Liver (tissue), 9 donors: ENCODE results near the gene GRIK1. TPM values are rescaled to one million over a fixed set of nuclear protein-coding genes. Genes with fewer than 3 reads are reported as not detected.

Experiments used
- DNase-seq: peaks from one replicate; pipeline ENCODE4 v3.0.0-alpha.2; 2017; ENCODE audit warnings: low spot score
- H3K27ac ChIP-seq, 2 donors: one replicate each; pipeline ENCODE4 v1.7.0; 2013; ENCODE audit warnings: inconsistent platforms in 2 of 2, low read length in 2 of 2, control low read depth in 1 of 2, low read depth in 1 of 2, mild to moderate bottlenecking in 1 of 2
- H3K27me3 ChIP-seq, 4 donors: one replicate each; pipeline versions ENCODE4 v1.6.1 to v1.7.0; 2013; ENCODE audit warnings: low read length in 3 of 4, inconsistent platforms in 1 of 4, mild to moderate bottlenecking in 1 of 4, moderate library complexity in 1 of 4; ENCODE audit not compliant: control insufficient read depth in 4 of 4, insufficient read depth in 4 of 4
- H3K36me3 ChIP-seq, 4 donors: one replicate each; pipeline versions ENCODE4 v1.6.1 to v1.7.0; 2013; ENCODE audit warnings: low read length in 3 of 4, mild to moderate bottlenecking in 3 of 4, low read depth in 1 of 4, moderate library complexity in 1 of 4; ENCODE audit not compliant: control insufficient read depth in 4 of 4, insufficient read depth in 3 of 4
- H3K4me1 ChIP-seq, 4 donors: one replicate each; pipeline versions ENCODE4 v1.6.1 to v1.7.0; 2013; ENCODE audit warnings: low read length in 3 of 4, mild to moderate bottlenecking in 3 of 4, moderate library complexity in 1 of 4; ENCODE audit not compliant: control insufficient read depth in 4 of 4, insufficient read depth in 4 of 4
- H3K4me3 ChIP-seq, 3 donors: one replicate each; pipeline versions ENCODE4 v1.6.1 to v1.7.0; 2013; ENCODE audit warnings: low read length in 3 of 3, control low read depth in 1 of 3, low read depth in 1 of 3, mild to moderate bottlenecking in 1 of 3
- H3K9ac ChIP-seq, 2 donors: one replicate each; pipeline ENCODE4 v1.7.0; 2013; ENCODE audit warnings: low read length in 2 of 2, mild to moderate bottlenecking in 2 of 2, moderate library complexity in 2 of 2, control low read depth in 1 of 2, low read depth in 1 of 2
- H3K9me3 ChIP-seq, 4 donors: one replicate each; pipeline versions ENCODE4 v1.6.1 to v1.7.0; 2013; ENCODE audit warnings: low read length in 3 of 4; ENCODE audit not compliant: control insufficient read depth in 4 of 4
- CTCF ChIP-seq: fragments of 150-350 bp; IDR thresholded peaks from 2 replicates; pipeline ENCODE4 v1.5.1; 2017; ENCODE audit warnings: improper control_type of control experiment, low read depth, low read length; ENCODE audit not compliant: missing input control
- EGR1 ChIP-seq, 2 donors: IDR thresholded peaks; 2 replicates each; pipeline ENCODE4 v1.6.1; 2016 to 2018; ENCODE audit warnings: antibody characterized with exemption in 2 of 2, low read depth in 2 of 2
- FOXA1 ChIP-seq: IDR thresholded peaks from 2 replicates; pipeline ENCODE4 v1.6.1; 2016; ENCODE audit warnings: antibody characterized with exemption
- FOXA2 ChIP-seq: IDR thresholded peaks from 2 replicates; pipeline ENCODE4 v1.6.1; 2016; ENCODE audit warnings: antibody characterized with exemption
- GABPA ChIP-seq, 2 donors: IDR thresholded peaks in 1 of 2; conservative IDR thresholded peaks in 1 of 2; 2 replicates each; pipeline ENCODE4 v1.6.1; 2016; ENCODE audit warnings: antibody characterized with exemption in 2 of 2, mild to moderate bottlenecking in 1 of 2, moderate library complexity in 1 of 2
- HNF4A ChIP-seq, 2 donors: conservative IDR thresholded peaks; 2 replicates each; pipeline ENCODE4 v1.6.1; 2016; ENCODE audit warnings: antibody characterized with exemption in 2 of 2, mild to moderate bottlenecking in 2 of 2
- NR2F2 ChIP-seq: IDR thresholded peaks from 2 replicates; pipeline ENCODE4 v1.6.1; 2016; ENCODE audit warnings: antibody characterized with exemption
- RAD21 ChIP-seq, 2 donors: IDR thresholded peaks; 2 replicates each; pipeline ENCODE4 v1.6.1; 2016; ENCODE audit warnings: antibody characterized with exemption in 2 of 2, mild to moderate bottlenecking in 2 of 2
- SP1 ChIP-seq: IDR thresholded peaks from 2 replicates; pipeline ENCODE4 v1.6.1; 2018; ENCODE audit warnings: antibody characterized with exemption, mild to moderate bottlenecking
- WGBS: extraction: QIAGEN DNeasy Blood & Tissue Kit; methylation state at CpG from one replicate; pipeline ENCODE4 v1.1.7; 2013; 5-methylcytosine and 5-hydroxymethylcytosine counted together
- polyA plus RNA-seq, 2 donors: library from polyadenylated mRNA; stranded (reverse) in 1 of 2; unstranded in 1 of 2; fragments of 200-250 nt in 1 of 2; fragments of >200 nt in 1 of 2; fragmentation: Nextera tagmentation in 1 of 2; extraction: Ambion mirVana in 1 of 2; gene quantifications; one replicate each; pipeline versions ENCODE4 v1.2.1 to v1.2.3, GENCODE V29; 2013 to 2015
- total RNA-seq, 2 donors: library from RNA; depleted of rRNA; stranded (reverse); fragments of >200 nt; gene quantifications; one replicate each; pipeline ENCODE4 v1.2.3, GENCODE V29; 2014
- TF ChIP-seq, protein P1 (sequence below): IDR thresholded peaks from 2 replicates; pipeline ENCODE4 v1.6.1; 2016; ENCODE audit warnings: antibody characterized with exemption
- TF ChIP-seq, protein P2 (sequence below): IDR thresholded peaks from 2 replicates; pipeline ENCODE4 v1.6.1; 2016; ENCODE audit warnings: antibody characterized with exemption
- TF ChIP-seq, protein P3 (sequence below): IDR thresholded peaks from 2 replicates; pipeline ENCODE4 v1.6.1; 2016; ENCODE audit warnings: antibody characterized with exemption, mild to moderate bottlenecking
- donor health status: healthy.
- donor health status: healthy.
- donor health status: healthy.
- donor health status: healthy.
- donor health status: healthy.

Gene GRIK1
- total and polyA plus RNA-seq, 4 donors = 0.02 to 0.14 (median 0.05) TPM; not detected in 1

- Histone ChIP-seq H3K9me3 (no peaks in the 10 kb centered on the region), H3K36me3 (no peaks in the 10 kb centered on the region), H3K27me3 (no peaks in the 10 kb centered on the region), H3K9ac (no peak overlapping the region), H3K4me3 (no peak overlapping the region), H3K27ac (no peak overlapping the region), H3K4me1 (no peaks in the 10 kb centered on the region)
- WGBS = 73% methylated on average over 2 of the region's 2 CpGs
- TF ChIP-seq, protein P1, sequence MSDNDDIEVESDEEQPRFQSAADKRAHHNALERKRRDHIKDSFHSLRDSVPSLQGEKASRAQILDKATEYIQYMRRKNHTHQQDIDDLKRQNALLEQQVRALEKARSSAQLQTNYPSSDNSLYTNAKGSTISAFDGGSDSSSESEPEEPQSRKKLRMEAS = no peak
- TF ChIP-seq, protein P2, sequence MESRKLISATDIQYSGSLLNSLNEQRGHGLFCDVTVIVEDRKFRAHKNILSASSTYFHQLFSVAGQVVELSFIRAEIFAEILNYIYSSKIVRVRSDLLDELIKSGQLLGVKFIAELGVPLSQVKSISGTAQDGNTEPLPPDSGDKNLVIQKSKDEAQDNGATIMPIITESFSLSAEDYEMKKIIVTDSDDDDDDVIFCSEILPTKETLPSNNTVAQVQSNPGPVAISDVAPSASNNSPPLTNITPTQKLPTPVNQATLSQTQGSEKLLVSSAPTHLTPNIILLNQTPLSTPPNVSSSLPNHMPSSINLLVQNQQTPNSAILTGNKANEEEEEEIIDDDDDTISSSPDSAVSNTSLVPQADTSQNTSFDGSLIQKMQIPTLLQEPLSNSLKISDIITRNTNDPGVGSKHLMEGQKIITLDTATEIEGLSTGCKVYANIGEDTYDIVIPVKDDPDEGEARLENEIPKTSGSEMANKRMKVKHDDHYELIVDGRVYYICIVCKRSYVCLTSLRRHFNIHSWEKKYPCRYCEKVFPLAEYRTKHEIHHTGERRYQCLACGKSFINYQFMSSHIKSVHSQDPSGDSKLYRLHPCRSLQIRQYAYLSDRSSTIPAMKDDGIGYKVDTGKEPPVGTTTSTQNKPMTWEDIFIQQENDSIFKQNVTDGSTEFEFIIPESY = no peak
- TF ChIP-seq HNF4A (conservative IDR thresholded peaks at IDR 0.05) = no peak
- TF ChIP-seq FOXA2 = no peak
- TF ChIP-seq, protein P3, sequence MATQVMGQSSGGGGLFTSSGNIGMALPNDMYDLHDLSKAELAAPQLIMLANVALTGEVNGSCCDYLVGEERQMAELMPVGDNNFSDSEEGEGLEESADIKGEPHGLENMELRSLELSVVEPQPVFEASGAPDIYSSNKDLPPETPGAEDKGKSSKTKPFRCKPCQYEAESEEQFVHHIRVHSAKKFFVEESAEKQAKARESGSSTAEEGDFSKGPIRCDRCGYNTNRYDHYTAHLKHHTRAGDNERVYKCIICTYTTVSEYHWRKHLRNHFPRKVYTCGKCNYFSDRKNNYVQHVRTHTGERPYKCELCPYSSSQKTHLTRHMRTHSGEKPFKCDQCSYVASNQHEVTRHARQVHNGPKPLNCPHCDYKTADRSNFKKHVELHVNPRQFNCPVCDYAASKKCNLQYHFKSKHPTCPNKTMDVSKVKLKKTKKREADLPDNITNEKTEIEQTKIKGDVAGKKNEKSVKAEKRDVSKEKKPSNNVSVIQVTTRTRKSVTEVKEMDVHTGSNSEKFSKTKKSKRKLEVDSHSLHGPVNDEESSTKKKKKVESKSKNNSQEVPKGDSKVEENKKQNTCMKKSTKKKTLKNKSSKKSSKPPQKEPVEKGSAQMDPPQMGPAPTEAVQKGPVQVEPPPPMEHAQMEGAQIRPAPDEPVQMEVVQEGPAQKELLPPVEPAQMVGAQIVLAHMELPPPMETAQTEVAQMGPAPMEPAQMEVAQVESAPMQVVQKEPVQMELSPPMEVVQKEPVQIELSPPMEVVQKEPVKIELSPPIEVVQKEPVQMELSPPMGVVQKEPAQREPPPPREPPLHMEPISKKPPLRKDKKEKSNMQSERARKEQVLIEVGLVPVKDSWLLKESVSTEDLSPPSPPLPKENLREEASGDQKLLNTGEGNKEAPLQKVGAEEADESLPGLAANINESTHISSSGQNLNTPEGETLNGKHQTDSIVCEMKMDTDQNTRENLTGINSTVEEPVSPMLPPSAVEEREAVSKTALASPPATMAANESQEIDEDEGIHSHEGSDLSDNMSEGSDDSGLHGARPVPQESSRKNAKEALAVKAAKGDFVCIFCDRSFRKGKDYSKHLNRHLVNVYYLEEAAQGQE = no peak
- no peak for TF ChIP-seq SP1
- TF ChIP-seq CTCF = no peak
- DNase-seq = no peak
These were observed 389.6 kb downstream of the GRIK1 start for GRCh38 chr21:29550205-29550604.

DNA sequence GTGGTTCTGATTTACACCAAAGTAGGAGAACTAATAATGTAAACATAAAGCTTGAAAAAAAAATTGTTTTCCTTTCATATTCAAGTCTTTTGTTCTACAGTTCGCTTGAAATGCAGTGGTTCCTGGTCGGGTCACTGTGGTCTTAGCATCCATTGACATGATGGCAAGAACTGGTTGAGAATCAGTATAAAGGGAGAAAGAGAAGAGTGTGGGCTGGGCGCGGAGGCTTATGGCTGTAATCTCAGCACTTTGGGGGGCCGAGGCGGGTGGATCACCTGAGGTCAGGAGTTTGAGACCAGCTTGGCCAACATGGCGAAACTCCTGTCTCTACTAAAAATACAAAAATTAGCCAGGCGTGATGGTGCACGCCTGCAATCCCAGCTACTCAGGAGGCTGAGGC is 390.2 kb downstream of the GRIK1 start:
- Histone ChIP-seq H3K9ac (no peak overlapping the region), H3K27ac (no peak overlapping the region), H3K4me1 (no peaks in the 10 kb centered on the region), H3K27me3 (no peaks in the 10 kb centered on the region), H3K4me3 (no peak overlapping the region), H3K9me3 (no peaks in the 10 kb centered on the region), H3K36me3 (no peaks in the 10 kb centered on the region)
- 98% methylated on average over 9 of the region's 9 CpGs for WGBS
- DNase-seq = no peak
- TF ChIP-seq SP1 = no peak

DNA sequence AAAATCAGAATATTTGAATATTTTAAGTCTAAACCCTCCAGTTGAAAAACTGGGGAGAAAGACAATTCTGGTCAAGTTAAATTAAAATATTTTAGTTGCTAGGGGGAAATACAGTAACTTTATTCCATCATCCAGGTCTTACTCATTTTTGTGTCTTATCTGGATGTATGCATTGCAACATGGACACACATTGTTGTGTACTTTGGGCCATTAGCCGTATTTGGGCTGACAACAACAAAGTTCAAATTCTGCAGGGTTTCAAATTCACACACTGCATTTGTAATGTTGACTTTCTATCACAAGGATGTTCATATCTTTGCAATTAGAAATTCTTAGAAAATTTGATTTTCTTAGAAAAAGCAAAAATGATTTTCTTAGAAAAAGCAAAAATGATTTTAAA is 391.8 kb downstream of the GRIK1 start:
- Histone ChIP-seq H3K27ac (no peak overlapping the region), H3K4me1 (no peaks in the 10 kb centered on the region), H3K9ac (no peak overlapping the region), H3K27me3 (no peaks in the 10 kb centered on the region), H3K36me3 (no peaks in the 10 kb centered on the region), H3K9me3 (no peaks in the 10 kb centered on the region), H3K4me3 (no peak overlapping the region)
- WGBS = 53% methylated on average over 1 of the region's 1 CpG
- no peak for DNase-seq
- TF ChIP-seq FOXA2 = peak; percentile 9
- TF ChIP-seq, protein P3 = no peak
- TF ChIP-seq RAD21 (IDR thresholded peaks at IDR 0.05) = no peak
- TF ChIP-seq GABPA (IDR thresholded peaks at IDR 0.05 in 1 of 2, conservative IDR thresholded peaks at IDR 0.05 in 1 of 2) = no peak
- TF ChIP-seq, protein P1 = no peak
- no peak for TF ChIP-seq EGR1 (IDR thresholded peaks at IDR 0.05; ENCODE audit: low read depth in 2 of 2)
- no peak for TF ChIP-seq FOXA1
- TF ChIP-seq CTCF = no peak
- peak in 1 of 2 donors; percentile 26 for TF ChIP-seq HNF4A (conservative IDR thresholded peaks at IDR 0.05)
- no peak for TF ChIP-seq NR2F2
